NCI-H460 (cell line): Measurements from ENCODE around the gene IL3. TPM values are rescaled to one million over a fixed set of nuclear protein-coding genes. Genes with fewer than 3 reads are reported as not detected.

Experiments used
- DNase-seq: peaks from one replicate; pipeline ENCODE4 v3.0.0-alpha.2; 2016; ENCODE audit warnings: low read depth; ENCODE audit errors: extremely low read depth
- total RNA-seq: library from RNA; depleted of rRNA; stranded (reverse); fragments of >200 nt; shearing (Covaris generic); gene quantifications from 2 replicates; pipeline ENCODE4 v1.2.3, GENCODE V29; 2014

The IL3 gene
- total RNA-seq, 1 experiment from 2014 or later: not detected

GRCh38 chr5:132025403-132025971 is 35.0 kb upstream of the IL3 start:
- DNase-seq: no peak

GRCh38 chr5:132026516-132027008 is 33.9 kb upstream of the IL3 start:
- no peak for DNase-seq

GRCh38 chr5:132027027-132027426 is 33.4 kb upstream of the IL3 start:
- DNase-seq: no peak

GRCh38 chr5:132029609-132030330 is 30.7 kb upstream of the IL3 start:
- DNase-seq: no peak

GRCh38 chr5:132030610-132031009 is 29.8 kb upstream of the IL3 start:
- DNase-seq: no peak

GRCh38 chr5:132032196-132032595 is 28.3 kb upstream of the IL3 start:
- DNase-seq: no peak

GRCh38 chr5:132033122-132033521 is 27.3 kb upstream of the IL3 start:
- no peak for DNase-seq

GRCh38 chr5:132037353-132037752 is 23.1 kb upstream of the IL3 start:
- DNase-seq: no peak

GRCh38 chr5:132044207-132044606 is 16.2 kb upstream of the IL3 start:
- DNase-seq: no peak

- DNase-seq: no peak
These were observed 13.6 kb upstream of the IL3 start for GRCh38 chr5:132046880-132047299.

- DNase-seq: no peak
These were observed 11.4 kb upstream of the IL3 start for GRCh38 chr5:132049093-132049492.

- no peak for DNase-seq
These were observed 10.9 kb upstream of the IL3 start for GRCh38 chr5:132049559-132049958.

- no peak for DNase-seq
These were observed 10.3 kb upstream of the IL3 start for GRCh38 chr5:132050136-132050535.

GRCh38 chr5:132050661-132051552 is 9.5 kb upstream of the IL3 start:
- no peak for DNase-seq

GRCh38 chr5:132052520-132052919 is 7.9 kb upstream of the IL3 start:
- no peak for DNase-seq

GRCh38 chr5:132053483-132053882 is 7.0 kb upstream of the IL3 start:
- no peak for DNase-seq

- DNase-seq: no peak
These were observed 6.3 kb upstream of the IL3 start for GRCh38 chr5:132054031-132054696.

- no peak for DNase-seq
These were observed 5.6 kb upstream of the IL3 start for GRCh38 chr5:132054697-132055440.

GRCh38 chr5:132055441-132055807 is 5.0 kb upstream of the IL3 start:
- DNase-seq: no peak
